HG03039 (cell line): ENCODE measurements around the gene KCNG2.

ENCODE experiments used
- ATAC-seq: cut with Tn5 transposase; IDR thresholded peaks from one replicate; pipeline ENCODE4 v1.9.1; 2021; ENCODE audit warnings: mild to moderate bottlenecking, moderate library complexity; ENCODE audit not compliant: unreplicated experiment

KCNG2 gene

DNA sequence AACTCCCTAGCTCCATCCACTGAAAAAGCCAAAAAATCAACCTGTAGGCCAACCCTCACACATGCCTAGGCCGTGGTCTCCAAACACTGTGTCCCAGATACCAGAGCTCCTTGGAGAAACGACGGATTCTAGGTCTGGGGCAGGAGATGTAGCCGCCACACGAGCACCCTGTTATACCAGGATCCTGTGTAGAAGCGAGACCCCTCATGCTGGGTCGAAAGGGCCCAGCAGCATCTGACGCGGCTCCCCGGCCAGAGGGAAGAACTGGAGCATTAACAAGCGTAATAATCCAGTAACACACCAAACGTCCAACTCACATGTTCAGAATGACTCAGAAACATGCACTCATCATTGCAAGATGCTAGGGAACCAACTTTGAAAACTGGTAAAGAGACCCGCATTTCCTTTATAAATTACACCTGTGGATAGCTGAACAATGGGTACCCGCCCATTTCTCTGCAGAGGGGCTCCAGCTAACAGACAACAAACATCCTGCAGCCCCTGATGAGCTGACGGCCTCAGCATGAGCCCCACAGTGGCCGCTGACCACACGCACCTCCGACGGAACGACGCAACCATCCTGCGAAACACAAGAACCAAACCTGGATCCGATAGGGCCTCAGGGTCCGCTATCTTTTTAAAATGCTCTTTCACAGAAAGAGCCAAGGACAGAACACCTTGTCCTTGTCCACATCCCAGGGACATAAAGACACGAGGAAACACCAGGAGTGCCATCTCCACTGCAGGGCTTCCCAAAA lies 139.5 kb downstream of the KCNG2 start:
- no peak for ATAC-seq

DNA sequence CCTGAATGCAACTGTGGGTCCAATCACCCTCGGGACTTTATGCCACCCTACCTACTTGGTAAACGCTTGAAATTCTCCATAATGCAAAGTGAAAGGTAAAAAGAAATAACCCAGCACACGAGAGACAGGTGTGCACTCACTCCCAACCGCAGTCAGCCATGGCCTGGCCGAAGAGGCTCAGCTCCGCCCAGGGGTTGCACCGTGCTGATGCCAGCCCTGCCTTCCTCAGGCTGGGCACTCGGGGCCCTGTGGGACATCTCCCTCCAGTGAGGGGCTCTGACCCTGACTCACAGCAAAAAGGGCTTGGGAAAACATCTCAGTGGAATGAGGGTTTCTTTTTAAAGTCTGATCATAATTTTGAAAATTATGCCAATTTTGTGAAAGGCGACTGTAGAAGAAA lies 140.5 kb downstream of the KCNG2 start:
- no peak for ATAC-seq

DNA sequence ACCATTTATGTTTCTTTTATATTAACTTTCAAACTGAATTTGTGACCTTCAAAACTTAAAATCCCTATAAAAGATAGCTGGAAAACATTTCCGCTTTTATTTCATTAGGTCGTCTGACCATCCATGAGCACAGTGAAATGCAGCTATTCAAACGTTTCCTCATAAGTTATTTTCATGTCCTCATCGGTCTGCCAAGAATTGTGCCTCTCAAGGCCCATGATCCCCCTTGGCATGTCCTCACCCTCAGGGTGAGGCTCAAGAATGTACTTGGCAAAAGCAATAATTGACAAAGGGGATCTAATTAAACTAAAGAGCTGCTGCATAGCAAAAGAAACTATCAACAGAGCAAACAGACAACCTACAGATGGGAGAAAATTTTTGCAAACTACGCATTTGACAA lies 141.4 kb downstream of the KCNG2 start:
- ATAC-seq = no peak

DNA sequence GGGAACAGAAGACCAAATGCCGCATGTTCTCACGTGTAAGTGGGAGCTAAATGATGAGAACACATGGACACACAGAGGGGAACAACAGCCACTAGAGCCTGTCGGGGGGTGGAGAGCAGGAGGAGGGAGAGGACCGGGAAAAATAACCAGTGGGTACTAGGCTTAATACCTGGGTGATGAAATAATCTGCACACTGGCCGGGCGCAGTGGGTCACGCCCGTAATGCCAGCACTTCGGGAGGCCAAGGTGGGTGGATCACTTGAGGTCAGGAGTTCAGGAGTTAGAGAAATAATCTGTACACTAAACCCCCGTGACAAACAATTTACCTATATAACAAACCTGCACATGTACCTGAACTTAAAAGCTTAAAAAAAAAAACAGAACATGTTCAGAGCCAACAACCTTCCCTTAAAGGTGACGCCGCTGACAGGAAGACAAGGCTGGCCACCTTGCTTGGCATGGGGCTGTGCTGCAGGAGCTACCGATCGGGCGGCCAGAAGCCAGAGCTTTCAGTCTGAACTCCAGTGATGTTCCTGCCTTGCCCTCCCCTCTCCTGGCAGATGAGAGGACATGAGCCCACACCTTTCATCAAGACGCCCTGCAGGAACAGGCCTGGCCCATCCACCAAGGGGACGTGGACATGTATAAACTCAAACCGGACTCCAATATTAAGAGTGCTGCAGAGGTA lies 142.5 kb downstream of the KCNG2 start:
- ATAC-seq = no peak

DNA sequence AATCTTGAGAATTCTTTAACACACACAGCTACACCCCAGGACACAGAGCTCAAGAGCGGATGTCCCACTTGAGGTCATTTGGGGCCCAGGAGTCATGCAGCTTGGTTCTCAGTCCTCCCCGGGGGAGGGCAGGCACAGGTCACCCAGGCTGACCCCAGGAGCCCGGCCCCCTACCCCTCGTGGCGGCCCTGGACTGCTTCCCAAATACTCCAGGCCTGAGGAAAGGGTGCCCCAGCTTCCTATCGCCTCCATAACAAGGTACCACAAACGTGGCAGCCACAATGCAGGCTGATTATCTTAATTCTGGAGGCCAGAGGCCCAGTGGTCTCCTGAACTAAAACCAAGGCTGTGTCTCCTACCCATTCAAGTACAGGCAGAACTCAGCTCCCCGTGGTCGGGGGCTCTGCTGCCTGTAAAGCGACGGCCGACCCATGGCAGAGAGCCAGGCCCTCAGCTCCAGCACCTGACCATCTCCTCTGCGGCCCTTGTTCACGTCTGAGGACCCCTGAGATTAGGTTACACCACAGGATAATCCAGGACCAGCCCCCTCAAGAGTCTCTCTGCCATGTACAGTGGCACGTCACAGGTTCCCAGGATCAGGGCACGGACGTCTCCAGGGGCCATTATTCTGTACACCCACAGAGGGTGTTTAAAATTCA lies 143.2 kb downstream of the KCNG2 start:
- no peak for ATAC-seq

DNA sequence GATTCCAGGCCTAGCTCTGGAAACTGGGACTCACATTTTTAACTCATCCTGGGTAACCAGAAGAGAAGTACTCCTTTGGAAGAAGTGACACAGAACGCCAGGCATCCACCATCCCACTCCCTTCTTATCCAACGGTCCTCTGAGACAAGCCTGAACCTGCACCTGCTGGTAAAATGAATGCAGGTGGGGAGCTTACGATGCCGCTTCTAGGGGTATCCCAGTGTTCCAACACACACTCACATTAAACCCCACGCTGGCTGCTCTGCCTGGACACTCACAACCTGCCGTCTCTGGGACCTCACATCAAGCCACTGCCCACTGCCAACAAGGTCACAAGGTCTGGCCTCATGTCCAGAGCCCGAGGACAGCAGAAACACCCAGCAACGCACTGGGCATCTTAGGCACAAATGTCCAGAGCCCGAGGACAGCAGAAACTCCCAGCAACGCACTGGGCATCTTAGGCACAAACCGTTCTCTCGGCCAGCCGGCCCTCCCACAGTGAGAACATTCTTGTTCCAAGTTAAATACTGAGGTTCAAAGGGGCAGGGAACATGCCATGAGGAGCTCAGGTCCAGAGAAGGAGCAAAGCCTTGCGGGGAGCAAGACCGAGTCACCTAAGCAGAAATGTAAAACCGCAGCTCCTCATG lies 143.9 kb downstream of the KCNG2 start:
- no peak for ATAC-seq

DNA sequence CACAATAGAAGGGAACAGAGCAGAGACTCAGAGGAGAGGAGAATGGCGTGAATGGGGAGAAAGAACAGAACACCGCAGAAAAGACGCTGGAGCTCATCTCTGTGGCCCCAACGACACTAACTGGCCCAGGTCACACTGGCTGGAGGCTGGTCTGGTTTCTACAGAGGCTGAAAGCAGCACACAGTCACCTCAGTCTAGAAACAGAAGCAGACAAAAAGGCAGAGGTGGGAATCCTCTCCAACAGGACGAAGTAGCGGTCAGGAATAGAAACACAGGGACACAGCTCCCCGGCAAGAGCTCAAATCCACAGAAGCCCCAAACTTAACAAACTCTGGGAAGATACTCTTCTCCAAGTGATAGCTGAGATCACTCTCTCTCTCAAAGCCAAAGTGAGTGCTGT lies 144.5 kb downstream of the KCNG2 start:
- ATAC-seq = no peak

DNA sequence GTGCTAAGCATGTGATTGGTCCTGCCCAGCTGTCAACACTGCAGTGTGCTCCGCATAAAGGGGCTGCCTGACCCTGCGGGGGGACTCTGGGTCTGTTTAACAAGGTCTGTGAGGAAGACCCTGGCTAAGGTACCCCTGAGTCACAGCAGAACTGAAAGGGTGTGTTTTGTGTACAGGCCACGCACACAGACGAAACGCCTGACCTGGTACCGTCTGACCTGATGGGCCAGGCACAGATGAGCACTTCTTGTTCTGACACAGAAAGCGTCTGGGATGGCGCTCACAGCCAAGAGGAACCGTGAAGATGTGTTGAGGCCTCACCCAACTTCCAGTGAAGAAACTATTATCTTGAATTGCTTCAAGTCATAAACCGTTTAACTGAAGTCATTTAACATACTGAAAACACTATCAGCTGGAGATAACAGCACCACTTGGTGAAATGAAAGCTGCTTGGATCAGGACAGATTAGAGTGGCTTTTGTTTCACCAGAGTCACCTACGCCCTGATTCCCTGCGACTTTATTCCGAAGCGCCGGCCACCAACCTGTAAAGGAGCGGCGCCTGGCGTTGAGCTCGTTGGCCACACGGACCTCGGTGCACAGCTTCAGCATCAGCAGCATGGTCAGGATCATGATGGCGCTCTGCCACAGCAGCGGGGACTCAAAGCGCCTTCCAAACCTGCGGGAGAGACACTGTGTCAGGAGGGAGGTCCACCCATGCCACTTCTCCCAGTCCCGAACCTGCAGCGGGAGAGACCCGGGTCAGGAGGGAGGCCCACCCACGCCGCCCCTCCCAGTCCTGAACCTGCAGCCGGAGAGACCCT lies 145.3 kb downstream of the KCNG2 start:
- no peak for ATAC-seq

DNA sequence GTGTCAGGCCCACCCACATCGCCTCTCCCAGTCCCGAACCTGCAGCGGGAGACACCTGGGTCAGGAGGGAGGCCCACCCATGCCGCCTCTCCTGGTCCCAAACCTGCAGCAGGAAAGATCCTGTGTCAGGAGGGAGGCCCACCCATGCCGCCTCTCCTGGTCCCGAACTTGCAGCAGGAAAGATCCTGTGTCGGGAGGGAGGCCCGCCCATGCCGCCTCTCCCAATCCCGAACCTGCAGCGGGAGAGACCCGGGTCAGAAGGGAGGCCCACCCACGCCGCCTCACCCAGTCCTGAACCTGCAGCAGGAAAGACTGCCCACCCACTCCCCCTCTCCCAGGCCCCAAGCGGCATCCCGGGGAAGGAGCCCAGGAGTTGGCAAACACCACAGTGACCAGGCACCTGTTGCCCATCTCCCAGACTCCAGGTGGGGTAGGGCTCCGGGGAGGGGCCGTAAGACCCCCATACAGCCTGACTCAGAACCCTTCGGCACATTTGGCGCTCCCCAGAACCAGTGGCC lies 145.9 kb downstream of the KCNG2 start:
- ATAC-seq = no peak

DNA sequence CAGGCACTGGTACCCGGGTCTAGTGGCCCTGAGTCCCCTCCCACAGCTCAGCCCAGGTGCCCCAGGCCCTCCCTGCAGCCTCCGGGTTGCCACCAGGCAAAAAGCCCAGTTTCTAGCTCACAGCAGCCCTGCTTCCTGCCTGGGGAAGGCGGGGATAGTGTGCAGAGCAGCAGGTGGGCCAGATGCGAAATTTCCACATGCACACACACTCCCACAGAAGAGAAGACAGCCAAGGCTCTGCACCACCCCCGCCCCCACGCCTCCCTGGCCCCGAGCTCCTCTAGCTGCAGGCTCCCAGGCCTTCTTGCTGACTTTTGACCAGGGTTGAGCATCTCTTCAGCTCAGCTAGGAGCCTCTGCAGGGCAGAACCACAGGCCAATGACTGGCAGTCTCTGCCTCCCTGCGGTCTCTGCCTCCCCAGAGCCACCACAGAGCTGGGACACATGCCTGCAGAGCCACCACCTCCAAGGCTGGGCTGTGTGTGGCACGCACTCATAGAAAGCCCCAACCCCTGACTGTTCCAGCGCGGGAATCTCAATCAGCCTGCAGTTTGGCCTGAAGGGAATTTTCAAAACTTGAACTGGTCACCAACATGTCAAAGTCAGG lies 146.5 kb downstream of the KCNG2 start:
- ATAC-seq = no peak

DNA sequence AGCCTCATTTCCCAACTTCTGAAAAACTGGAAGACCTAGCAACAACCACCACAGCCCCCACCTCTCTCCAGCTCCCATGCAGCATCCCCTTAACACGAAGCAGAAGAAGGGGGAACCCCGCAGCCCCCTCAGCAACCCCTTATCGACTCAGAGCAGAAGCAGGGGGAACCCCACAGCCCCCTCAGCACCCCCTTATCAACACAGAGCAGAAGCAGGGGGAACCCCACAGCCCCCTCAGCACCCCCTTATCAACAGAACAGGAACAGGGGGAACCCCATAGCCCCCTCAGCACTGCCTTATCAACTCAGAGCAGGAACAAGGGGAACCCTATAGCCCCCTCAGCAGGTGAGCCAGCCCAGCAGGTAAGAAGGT lies 147.0 kb downstream of the KCNG2 start:
- ATAC-seq = no peak

DNA sequence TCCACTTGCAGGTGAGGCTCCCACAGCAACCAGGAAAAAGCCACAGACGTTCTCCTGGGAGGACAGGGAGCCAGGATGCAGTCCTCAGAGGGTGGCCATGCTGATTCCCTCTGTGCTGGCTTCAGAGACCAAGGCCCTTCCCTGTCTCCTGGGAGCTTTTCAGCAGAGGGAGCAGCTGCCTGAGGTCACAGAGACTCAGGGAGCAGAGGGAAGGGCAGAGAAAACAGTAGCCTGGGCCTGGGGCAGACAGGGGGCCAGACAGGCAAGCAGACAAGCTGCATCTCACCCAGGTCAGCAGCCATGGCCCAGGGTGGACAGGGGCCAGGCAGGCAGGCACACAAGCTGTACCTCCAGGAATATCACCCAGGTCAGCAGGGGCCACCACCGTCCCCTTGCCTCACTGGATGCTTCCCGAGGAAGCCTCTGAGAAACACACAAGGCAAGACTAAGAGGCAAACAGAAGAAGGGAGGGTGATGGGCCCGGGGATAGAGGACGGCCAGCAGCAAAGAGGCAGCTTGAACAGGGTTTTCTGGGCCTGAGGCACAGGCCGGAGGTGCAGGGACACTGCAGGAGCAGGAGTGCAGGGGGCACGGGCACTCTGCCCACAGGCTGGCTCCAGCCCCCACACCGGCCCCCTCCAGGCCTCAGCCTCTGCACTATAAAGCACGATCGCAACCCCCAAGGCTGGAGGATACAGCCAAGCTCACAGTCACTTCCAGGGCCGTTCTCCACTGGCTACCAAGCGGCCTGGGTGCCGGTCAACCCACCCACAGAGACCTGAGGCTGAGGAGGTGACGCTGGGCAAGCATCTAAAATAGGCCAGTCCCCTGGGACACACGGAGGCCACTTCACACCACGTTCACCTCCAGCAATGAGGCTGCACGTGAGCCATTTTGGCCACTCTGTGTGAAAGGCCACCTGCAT lies 147.6 kb downstream of the KCNG2 start:
- ATAC-seq = no peak

DNA sequence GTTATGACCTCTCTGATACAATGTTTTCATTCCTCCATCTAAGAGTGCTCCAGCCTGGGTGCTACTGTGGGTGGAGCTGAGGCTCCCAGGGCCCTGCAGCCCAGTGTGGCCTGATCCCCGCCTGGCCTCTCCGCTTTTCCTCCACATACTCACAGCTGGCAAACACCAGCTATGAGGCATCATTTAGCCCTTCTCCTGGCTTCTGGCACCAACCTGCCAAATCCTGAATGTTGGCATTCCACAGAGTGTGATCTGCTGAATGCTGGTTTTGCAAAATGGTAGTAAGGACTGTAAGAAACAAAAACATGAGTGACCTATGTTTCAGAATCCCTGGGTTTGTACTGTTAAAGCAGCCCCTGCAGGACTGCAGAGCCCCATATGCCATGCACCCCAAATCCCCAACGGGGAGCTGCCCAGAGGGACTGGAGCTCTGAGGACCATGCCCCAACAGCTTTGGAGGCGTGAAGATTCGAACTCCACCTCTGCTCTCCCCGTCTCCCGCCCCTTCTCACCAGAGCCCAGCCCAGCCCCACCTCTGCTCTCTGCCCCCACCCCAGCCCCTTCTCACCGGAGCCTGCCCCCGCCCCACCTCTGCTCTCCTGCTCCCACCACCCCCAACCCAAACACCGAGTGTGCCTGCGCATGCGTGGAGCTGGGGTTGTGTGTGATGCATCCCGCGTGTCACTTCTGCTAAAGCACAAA lies 149.5 kb downstream of the KCNG2 start:
- ATAC-seq = no peak

DNA sequence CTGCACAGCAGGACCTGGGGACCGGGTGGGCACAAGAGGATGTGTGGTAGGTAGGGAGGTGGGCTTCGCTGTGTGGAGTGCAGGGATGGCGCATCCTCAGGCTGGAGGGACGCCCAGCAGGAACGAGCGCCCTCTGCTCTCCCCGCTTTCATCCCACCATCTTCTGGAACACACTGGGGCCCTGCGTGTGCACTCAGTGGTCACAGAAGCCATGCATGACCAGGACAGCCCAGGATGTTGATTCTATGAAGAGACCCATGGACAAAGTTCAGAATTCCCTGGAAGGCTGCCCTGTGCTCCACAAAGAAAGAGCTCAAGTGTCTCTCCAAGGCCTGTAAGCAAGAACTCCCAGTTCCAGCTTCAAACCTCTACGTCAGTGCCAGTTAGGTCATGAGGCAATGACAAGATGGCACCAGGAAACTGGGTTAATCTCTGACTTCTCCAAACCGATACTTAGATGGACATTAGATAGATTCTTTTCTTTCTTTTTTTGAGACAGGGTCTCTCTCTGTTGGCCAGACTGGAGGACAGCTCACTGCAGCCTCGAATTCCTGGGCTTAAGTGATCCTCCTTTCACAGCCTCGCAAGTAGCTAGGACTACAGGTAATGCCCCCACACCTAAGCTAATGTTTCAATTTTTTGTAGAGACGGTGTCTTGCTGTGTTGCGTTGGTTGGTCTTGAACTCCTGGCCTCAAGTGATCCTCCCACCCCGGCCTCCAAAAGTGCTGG lies 150.3 kb downstream of the KCNG2 start:
- no peak for ATAC-seq

DNA sequence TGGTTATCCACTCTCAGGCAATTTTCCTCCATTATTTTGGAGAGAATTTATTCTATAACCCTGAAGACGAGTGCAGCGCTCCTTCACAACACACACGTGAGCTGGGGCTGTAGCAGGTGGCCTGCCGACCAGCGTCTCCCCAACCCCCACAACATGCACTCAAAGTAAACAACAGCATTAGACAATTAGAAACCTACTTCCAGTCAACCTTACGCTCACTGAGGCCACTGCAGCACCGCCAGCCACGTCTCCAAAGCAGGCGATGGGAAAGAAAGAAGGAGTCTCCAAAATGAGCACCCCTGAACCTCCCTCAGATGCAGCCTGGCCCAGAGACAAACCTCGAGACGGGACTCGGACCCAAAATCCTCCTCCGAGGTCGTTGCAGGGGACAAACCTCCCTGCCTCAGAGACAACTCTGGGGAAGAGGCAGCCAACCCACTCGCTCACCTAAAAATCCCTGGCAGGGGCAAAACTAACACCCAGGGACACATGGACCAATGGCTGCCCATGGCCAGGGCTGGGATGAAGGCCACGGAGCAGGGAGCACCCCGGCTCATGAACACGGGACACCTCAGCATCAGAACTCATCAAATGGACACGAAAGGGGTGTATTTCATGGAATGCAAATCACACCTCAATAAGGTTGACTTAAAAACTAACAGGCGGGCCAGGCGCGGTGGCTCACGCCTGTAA lies 151.1 kb downstream of the KCNG2 start:
- ATAC-seq = no peak
